Thoracic aorta (tissue), 2 donors: ENCODE data around the gene SH3RF2. TPM values are rescaled to one million over a fixed set of nuclear protein-coding genes. Genes with fewer than 3 reads are reported as not detected.

Experiments used
- ATAC-seq: fragments of 150-250 bp; one replicate; pipeline ENCODE4 v1.8.0; 2017; ENCODE audit warnings: low read depth; ENCODE audit not compliant: insufficient number of reproducible peaks, low FRiP score
- DNase-seq: peaks from one replicate; pipeline ENCODE4 v3.0.0-alpha.2; 2020; ENCODE audit warnings: low spot score
- H3K27ac ChIP-seq, 2 donors: fragments of 200-600 bp; sonication (generic); 1 replicate in 1 of 2; 2 replicates in 1 of 2; pipeline ENCODE4 v1.5.1; 2016; ENCODE audit warnings: mild to moderate bottlenecking in 2 of 2, moderate library complexity in 2 of 2
- H3K27me3 ChIP-seq: fragments of 200-600 bp; sonication (generic); replicated peaks from 2 replicates; pipeline ENCODE4 v1.6.0; 2016; ENCODE audit warnings: mild to moderate bottlenecking; ENCODE audit not compliant: insufficient read depth
- H3K36me3 ChIP-seq: fragments of 200-600 bp; sonication (generic); one replicate; pipeline ENCODE4 v1.5.1; 2016
- H3K4me1 ChIP-seq, 2 donors: fragments of 200-600 bp; sonication (generic); 1 replicate in 1 of 2; 2 replicates in 1 of 2; pipeline versions ENCODE4 v1.5.1 to v1.6.0; 2016; ENCODE audit warnings: low read depth in 2 of 2, mild to moderate bottlenecking in 1 of 2; ENCODE audit not compliant: control insufficient read depth in 1 of 2
- H3K4me3 ChIP-seq: fragments of 200-600 bp; sonication (generic); 2 replicates; pipeline ENCODE4 v1.5.1; 2016; ENCODE audit warnings: mild to moderate bottlenecking
- H3K9me3 ChIP-seq: fragments of 200-600 bp; sonication (generic); 2 replicates; pipeline ENCODE4 v1.5.1; 2016
- total RNA-seq, 2 donors: library from RNA; depleted of rRNA; stranded (reverse); fragments of >200 nt; gene quantifications; one replicate each; pipeline versions ENCODE4 v1.1.0 to v1.2.3, GENCODE V29; 2016
- TF ChIP-seq, protein P1 (sequence below): fragments of 200-600 bp; sonication (generic); IDR thresholded peaks from one replicate; pipeline ENCODE4 v1.5.1; 2019; ENCODE audit warnings: antibody characterized with exemption

Gene SH3RF2
- total RNA-seq, 2 donors from 2014 or later, result 8.1 to 16.4 TPM

DNA sequence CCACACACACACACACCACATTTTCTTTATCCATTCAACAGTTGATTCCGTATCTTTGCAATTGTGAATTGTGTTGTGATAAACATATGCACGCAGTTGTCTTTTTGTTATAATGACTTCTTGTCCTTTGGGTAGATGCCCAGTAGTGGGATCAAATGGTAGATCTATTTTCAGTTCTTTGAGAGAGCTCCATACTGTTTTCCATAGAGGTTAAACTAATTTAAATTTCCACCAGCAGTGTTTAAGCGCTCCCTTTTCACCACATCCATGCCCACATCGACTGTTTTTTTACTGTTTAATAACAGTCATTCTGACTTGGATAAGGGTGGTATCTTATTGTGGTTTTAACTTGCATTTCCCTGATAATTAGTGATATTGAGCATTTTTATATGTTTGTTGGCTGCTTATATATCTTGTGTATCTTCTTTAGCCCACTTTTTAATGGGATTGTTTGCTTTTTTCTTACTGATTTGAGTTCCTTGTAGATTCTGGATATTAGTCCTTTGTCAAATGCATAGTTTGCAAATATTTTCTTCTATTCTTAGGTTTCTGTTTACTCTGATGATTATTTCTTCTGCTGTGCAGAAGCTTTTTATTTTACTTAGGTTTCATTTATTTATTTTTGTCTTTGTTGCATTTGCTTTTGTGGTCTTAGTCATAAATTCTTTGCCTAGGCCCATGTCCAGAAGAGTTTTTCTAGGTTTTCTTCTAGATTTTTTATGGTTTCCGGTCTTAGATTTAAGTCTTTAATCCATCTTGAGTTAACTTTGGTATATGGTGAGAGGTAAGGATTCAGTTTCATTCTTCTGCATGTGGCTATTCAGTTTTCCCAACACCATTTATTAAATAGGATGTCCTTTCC, 82.4 kb downstream of the SH3RF2 start:
- ATAC-seq (no peak), DNase-seq (no peak)
- Histone ChIP-seq H3K4me3 (no peak overlapping the region), H3K36me3 (peaks cover 6% of the 10 kb centered on the region), H3K4me1 (no peaks in the 10 kb centered on the region), H3K27ac (no peak overlapping the region), H3K27me3 (no peaks in the 10 kb centered on the region), H3K9me3 (no peaks in the 10 kb centered on the region)
- TF ChIP-seq, protein P1, sequence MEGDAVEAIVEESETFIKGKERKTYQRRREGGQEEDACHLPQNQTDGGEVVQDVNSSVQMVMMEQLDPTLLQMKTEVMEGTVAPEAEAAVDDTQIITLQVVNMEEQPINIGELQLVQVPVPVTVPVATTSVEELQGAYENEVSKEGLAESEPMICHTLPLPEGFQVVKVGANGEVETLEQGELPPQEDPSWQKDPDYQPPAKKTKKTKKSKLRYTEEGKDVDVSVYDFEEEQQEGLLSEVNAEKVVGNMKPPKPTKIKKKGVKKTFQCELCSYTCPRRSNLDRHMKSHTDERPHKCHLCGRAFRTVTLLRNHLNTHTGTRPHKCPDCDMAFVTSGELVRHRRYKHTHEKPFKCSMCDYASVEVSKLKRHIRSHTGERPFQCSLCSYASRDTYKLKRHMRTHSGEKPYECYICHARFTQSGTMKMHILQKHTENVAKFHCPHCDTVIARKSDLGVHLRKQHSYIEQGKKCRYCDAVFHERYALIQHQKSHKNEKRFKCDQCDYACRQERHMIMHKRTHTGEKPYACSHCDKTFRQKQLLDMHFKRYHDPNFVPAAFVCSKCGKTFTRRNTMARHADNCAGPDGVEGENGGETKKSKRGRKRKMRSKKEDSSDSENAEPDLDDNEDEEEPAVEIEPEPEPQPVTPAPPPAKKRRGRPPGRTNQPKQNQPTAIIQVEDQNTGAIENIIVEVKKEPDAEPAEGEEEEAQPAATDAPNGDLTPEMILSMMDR, result no peak

DNA sequence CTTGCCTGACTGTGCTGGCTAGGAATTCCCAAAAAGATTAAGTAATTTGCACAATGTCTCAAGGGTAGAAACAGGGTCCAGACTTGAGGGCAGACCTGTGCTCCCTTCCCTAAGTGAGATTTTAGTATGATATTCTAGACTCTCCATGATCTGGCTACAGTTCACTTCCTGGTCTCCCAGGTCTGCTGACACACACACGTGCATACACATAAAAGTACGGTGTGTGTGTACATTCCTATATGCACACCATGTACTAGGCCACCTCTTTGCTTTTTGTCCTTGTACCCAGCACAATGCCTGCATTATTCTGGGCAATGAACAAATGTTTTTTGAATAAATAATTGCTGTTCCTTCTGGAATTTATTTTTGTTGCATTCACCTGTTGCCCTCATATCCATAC, 83.7 kb downstream of the SH3RF2 start:
- Histone ChIP-seq H3K27ac (no peak overlapping the region), H3K9me3 (no peaks in the 10 kb centered on the region), H3K27me3 (no peaks in the 10 kb centered on the region), H3K36me3 (peaks cover 4% of the 10 kb centered on the region), H3K4me1 (no peaks in the 10 kb centered on the region), H3K4me3 (no peak overlapping the region)
- no peak for ATAC-seq
- no peak for DNase-seq
- TF ChIP-seq, protein P1, result no peak

DNA sequence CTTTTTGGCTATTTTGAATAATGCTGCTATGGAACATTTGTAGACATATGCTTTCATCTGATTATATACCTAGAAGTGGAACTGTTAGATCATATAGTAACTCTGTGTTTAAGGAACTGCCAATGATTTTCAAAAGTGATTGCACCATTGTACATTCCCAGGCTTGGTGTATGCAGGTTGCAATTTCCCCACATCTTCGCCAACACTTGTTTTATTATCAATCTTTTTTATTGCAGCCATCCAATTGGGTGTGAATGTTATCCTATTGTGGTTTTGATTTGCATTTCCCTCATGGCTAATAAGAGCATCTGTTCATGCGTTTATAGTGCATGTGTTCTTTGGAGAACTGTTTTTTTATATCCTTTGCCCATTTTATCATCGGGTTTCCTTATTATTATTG, 87.7 kb downstream of the SH3RF2 start:
- no peak overlapping the region for H3K4me3 ChIP-seq
- DNase-seq, result no peak
- no peaks in the 10 kb centered on the region for H3K36me3 ChIP-seq
- H3K27me3 ChIP-seq, result no peaks in the 10 kb centered on the region
- H3K27ac ChIP-seq, result no peak overlapping the region
- no peaks in the 10 kb centered on the region for H3K9me3 ChIP-seq
- H3K4me1 ChIP-seq, result no peaks in the 10 kb centered on the region
- TF ChIP-seq, protein P1, result no peak
- no peak for ATAC-seq

- DNase-seq (no peak), ATAC-seq (no peak)
- no peaks in the 10 kb centered on the region for H3K36me3 ChIP-seq
- no peaks in the 10 kb centered on the region for H3K4me1 ChIP-seq
- H3K27me3 ChIP-seq, result no peaks in the 10 kb centered on the region
- H3K27ac ChIP-seq, result no peak overlapping the region
- no peaks in the 10 kb centered on the region for H3K9me3 ChIP-seq
- H3K4me3 ChIP-seq, result no peak overlapping the region
- TF ChIP-seq, protein P1, result no peak
Measured at GRCh38 chr5:146025114-146025680, 88.8 kb downstream of the SH3RF2 start.

DNA sequence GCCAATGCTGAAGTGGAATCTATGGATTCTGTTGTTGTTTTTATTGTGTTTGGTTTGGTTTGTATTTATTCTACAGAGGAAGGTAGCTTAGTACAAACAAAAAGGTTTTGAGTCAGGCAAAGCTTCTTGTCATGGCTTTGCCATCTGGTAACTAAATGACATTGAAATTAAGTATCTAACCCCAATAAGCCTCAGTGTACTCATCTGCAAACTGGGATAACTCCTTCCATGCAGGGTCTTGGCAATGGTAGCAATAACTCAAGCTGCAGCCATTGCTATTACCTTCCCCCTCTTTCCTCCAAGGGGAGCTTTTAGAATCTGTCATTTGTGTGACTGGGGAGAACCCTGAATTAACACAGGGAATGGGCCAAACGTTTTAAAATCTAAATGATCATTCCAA, 89.3 kb downstream of the SH3RF2 start:
- TF ChIP-seq, protein P1, result no peak
- H3K4me1 ChIP-seq, result no peaks in the 10 kb centered on the region
- no peak overlapping the region for H3K27ac ChIP-seq
- ATAC-seq (no peak), DNase-seq (no peak)
- H3K9me3 ChIP-seq, result no peaks in the 10 kb centered on the region
- H3K27me3 ChIP-seq, result no peaks in the 10 kb centered on the region
- H3K4me3 ChIP-seq, result no peak overlapping the region
- no peaks in the 10 kb centered on the region for H3K36me3 ChIP-seq
